AG20443 (cell line): ENCODE results near the gene SERPINB8.
"Not testable (repeated sequence)": the region's sequence is repeated elsewhere in the genome, so short reads cannot be mapped to it uniquely, and the experiment has no call there.

Source experiments
- DNase-seq: peaks from one replicate; pipeline ENCODE4 v3.0.0; 2012; ENCODE audit warnings: low spot score, mixed read lengths

SERPINB8 gene, protein sequence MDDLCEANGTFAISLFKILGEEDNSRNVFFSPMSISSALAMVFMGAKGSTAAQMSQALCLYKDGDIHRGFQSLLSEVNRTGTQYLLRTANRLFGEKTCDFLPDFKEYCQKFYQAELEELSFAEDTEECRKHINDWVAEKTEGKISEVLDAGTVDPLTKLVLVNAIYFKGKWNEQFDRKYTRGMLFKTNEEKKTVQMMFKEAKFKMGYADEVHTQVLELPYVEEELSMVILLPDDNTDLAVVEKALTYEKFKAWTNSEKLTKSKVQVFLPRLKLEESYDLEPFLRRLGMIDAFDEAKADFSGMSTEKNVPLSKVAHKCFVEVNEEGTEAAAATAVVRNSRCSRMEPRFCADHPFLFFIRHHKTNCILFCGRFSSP

GRCh38 chr18:63969942-63970808, at the start of gene SERPINB8:
TSS of gene SERPINB8 (plus strand) at chr18:63970081. CDS start at chr18:63978309, 8,228 bp downstream.
- peak; percentile 96 for DNase-seq

- no peak for DNase-seq
Observed at GRCh38 chr18:63922049-63922448, 47.8 kb upstream of the SERPINB8 start.

DNA sequence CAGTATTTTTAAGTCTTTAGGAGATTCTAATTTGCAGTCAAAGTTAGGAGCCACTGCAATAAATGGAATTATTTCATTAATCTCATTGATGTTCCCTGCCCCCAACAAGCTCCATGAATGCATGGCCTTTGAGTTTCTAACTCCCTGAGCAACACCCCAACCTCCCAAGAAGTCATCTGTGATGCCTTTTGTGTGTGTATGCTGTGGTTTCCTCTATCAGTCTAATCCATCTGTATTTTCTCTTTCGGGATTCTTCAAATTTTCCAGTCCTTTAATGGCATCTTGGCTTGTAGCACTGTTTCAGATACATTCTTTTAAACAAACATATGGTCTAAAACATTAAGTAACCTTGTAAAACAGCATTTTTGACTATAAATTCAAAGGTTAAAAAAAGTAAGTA, 45.3 kb upstream of the SERPINB8 start:
- peak; percentile 49 for DNase-seq

DNA sequence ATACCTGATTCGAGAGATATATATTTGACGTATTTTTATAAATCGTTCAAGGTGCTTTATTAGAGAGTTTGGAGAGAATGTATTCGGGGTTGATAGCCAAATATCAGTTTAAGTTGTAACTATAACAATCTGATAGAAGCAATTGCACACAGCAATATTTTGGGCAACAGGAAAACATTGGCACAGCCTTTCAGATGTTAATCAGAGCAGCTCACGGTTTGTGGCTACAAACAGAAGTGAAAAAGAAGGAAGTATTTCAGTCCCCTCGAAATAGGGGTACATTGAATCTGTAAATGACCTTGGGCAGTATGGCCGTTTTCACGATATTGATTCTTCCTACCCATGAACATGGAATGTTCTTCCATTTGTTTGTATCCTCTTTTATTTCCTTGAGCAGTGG, 41.5 kb upstream of the SERPINB8 start:
- DNase-seq: no peak

DNA sequence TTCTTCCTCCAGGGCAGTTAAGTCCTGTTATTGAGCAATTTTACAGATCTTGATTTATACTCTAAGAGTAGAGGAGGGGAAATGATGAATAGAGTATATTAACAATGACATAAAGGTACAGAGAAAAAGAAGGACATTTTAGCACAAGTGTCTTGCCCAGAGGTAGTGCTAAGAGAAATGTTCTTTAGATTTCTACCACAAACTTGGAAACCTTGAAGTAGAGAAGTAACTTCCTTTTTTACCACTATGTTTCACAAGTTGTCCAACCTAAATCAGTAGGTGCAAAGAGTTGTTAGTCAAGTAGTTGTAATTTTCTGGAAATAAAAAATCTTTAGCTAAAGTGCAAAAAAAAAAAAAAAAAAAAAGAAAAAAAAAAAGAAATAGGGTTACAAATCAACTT, 40.5 kb upstream of the SERPINB8 start:
- not testable (repeated sequence) for DNase-seq

DNA sequence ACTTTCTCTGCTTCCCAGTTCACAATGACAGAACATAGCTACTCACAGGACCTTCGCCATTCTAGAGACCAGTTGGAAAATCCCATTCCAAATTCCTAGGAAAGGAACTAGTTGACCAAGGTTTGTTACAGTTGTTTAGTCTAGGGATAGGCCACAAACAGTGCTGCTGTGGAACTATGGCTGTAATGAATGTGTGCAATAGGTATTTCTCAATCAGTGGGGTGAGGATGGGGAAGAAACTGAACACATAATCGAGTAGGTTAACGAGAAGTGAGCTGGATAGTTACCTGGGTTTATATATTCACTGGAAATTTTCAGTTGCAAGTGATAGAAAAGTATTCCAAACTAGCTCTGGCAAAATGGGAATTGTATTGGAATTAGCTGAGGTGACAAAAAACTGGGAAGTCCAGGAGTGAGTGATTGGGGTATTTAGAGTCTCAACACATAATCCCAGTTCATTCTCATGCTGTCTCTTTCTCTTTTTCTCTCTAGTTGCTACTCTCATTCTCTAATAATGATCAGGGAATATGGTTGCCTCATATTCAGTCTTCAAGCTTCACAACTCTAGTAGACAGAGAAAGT, 39.0 kb upstream of the SERPINB8 start:
- no peak for DNase-seq

DNA sequence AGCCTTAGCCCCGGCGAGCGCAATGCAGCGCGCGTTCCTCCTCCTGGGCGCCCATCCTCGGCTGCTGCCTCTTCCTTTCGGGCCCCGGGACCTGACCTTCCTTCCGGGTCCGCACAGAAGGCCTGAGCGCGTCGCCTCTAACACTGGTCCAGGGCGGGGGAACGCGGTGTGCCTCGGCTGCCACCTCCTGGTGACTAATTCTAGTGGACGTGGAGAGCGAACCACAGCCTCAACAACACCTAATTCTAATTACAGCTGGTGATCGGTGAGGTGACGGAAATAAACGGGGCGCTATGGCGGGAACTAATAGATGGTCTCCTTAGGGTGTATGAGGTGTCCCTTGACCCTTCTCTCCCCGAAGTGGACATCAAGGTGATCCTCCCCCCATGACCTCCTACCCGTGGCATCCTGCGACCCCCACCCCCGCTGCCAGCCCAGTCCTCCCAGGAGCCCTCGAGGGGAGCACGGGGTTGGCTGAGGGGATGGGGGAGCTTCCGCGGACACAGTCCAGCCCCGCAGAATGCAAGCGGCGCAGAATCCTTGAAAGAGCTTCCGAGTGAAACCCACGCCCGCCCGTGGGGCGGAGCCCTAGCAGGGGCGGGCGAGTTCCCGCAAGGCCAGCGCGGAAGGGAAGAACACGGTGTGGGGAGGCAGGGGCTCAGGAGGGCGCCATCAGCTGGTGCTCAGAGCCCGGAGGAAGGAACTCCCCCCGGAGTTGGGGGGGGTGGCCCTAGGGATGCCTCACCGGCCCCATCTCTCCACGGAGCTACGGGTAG, 33.5 kb upstream of the SERPINB8 start:
- DNase-seq: peak; percentile 93

- DNase-seq: no peak
Observed at GRCh38 chr18:63936932-63937393, 32.9 kb upstream of the SERPINB8 start.

DNA sequence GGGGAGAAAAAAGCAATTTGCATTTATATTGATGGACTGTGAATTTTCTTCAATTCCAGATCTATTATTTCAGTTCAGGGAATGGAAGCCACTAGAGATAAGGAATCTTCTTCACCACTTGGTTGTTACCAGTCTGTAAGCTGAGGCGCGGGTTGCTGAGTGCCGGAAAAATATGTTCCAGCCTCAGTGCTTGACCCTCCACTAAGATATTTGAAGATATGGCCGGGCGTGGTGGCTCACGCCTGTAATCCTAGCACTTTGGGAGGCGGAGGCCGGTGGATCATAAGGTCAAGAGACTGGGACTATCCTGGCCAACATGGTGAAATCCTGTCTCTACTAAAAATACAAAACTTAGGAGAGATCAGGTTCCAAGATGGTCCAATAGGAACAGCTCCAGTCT, 29.9 kb upstream of the SERPINB8 start:
- DNase-seq: no peak

GRCh38 chr18:63940543-63941050, 29.3 kb upstream of the SERPINB8 start:
- DNase-seq: not testable (repeated sequence)

DNA sequence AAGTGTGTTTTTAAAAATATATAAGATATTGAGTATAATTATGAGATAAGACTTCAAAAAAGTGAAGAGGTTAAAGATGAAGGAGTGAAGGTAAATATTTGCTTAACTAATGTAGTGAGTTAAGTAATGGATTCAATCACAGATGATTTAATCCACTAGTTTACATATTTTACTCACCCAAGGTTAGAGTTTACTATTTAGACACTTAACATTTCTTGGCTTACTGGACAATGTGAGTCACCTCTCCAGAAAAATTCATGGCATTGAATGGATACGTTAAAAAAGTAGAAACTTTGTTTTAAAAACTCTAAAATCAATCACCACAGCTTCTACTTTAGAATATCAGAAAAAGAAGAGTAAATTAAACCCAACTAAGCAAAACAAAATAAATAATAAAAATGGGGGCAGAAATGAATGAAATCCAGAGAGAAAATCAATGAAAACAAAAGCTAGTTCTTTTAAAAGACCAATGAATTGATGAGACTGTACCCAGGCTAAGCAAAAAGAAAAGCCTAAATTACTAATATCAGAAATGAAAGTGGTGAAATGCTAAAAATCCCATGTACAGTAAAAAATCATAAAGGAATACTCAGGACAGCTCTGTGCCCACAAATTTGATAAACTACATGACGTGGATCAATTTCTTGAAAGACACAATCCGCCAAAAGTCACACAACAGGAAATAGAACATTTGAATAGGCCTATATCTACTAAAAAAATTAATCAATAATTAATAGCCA, 22.7 kb upstream of the SERPINB8 start:
- no peak for DNase-seq

DNA sequence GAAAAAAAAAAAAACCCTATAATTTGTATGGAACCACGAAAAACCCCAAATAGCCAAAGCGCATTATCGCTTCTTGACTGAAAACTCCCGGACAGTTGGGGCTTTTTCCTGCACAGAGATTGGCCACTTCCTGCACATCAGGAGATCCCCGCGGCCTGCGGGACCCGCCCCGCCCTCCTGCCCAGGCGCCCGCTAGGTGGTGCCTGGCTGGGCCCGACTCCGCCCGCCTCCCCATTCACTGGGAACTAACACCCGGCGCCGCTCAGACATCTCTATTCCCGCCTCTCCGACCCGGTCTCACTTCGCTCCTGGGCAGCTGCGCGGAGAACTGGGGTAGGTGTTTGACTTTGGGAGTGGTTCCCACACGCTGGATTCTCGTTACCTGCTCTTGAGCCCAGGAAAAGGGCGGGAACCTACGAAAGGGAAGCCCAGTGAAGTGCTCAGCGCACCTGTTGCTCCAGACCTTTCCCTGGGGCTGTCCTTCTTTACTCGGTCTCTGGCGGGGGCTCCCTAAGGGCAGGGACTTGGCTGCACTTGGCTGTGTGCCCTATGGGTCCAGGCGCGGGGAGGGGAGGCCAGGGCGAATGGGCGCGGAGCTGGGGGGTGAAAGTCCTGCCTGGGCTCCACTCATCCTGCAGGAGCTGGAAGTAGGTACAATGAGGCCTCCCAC, 20.7 kb upstream of the SERPINB8 start, which contains the start of gene HMSD:
Gene HMSD (plus strand): TSS at position 234 of the 670 bp plus-strand sequence. CDS start 4,155 bp downstream, outside the sequence.
- peak; percentile 22 for DNase-seq

DNA sequence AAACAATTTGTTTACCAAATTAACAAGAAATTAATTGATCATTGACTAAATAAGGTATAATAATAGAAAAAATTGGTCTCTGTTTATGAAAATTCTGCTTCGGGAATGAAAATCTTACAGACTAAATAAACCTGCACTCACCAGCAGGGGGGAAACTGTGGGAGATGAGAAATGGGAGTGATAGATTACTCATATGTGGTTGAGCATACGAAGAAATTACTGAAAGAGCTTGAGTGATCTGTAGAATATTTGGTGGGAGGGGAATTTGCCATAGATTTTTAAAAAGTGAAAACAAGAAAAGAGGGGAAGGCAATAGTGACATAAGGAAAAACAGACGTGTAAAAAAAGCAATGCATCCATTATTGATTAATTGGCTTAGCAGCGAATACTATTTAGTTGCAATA, 18.6 kb upstream of the SERPINB8 start:
- peak; percentile 18 for DNase-seq

DNA sequence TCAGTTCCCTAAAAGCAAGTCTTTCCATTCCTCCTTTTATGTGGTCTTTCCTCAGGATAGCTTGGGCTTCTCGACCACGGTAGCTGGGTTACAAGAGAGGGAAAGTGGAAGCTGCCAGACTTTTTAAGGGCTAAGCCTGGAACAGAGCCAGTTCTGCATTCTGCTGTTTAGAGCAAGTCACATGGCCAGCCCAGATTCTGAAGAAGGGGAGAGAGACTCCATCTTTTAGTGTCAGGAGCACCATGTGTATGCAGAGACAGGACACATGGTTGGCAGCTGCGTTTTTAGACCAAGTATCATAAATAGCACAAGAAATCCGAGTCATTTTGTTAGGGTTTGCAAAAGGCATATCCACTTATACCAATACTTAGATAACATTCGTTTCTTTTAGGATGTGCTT, 16.1 kb upstream of the SERPINB8 start:
- no peak for DNase-seq

- DNase-seq: no peak
Observed at GRCh38 chr18:63956755-63957154, 13.1 kb upstream of the SERPINB8 start.

GRCh38 chr18:63960891-63961290, 9.0 kb upstream of the SERPINB8 start:
- no peak for DNase-seq

DNA sequence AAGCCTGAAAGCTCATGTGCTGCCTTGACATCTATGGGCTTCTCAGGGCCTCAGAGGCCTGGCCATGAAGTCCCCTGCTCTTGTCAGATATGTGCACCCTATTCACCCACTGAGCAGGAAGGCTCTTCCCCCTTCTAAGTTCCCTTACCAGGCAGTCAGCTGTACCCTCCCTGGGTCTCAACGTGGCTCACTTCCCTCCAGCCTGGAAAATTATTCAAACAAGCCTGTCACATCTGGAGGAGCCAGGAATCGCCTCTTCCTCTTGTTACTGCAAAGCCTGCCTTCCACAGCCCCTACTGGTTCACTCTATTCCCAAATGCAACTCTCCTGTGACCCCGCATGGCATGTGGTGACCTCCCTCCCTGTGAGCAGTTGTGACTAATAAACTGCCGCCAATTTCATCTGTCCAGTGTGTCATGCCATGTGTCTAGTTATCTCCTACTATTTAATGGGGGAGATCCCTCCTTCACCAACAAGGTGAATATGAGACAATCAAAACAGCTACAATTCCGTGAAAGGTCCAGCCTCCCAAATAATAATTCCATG, 8.4 kb upstream of the SERPINB8 start:
- DNase-seq: no peak

DNA sequence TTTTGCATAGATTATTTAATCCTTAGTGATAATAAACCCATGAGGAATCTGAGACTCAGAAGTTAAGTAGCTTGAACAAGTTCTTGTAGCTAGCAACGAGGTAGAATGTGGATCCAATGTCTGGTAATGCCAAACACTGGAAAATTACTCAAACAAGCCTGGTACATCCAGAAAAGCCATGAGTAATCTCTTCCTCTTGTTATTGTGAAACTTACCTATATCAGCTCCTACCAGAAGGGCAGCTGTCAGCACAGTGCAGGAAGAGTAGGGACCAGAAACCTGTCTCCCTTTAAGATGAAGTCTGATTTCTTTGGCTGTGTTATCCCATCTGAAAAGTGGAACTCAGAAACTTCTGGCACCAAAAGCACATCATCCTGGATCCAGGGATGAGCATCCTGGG, 7.7 kb upstream of the SERPINB8 start:
- no peak for DNase-seq

DNA sequence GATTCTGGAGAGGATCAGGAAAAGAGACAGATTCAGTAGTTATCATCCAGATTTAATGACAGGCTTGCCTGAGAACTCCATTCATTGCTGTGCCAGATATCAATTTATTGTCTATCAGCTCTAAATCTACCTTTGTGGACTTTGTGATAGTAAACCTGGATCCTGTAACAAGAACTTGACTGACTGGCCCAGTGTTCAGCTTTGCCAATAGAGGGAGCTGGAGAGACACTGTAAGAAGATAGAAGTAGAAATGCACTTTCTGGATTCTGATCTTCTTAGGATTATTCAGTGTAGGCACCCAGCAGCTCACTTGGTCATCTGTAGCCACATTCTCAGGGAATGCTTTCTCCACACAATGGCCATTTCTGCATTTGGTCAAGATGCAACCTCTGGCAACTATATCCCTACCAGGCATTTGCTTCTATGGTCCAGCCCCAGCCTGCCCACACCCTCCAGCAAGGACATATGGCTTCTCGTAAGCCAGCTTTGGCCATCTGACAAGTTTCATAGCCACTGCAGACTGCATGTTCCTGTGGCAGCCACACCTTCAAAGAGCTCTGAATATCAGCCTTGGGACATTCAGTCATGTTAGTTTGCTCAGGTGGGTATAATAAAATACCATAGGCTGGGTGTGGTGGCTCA, 6.1 kb upstream of the SERPINB8 start:
- peak; percentile 56 for DNase-seq
